NOMO-1 treated with dmso at 0.1 percent for 144 hours (cell line): ENCODE results near the gene IQCE.
"Not testable (repeated sequence)": the region's sequence is repeated elsewhere in the genome, so short reads cannot be mapped to it uniquely, and the experiment has no call there.

Experiments used
- DNase-seq: peaks from one replicate; lab custom pipeline; 2025; ENCODE audit not compliant: unreplicated experiment; lab: John Stamatoyannopoulos, UW

The IQCE gene

GRCh38 chr7:2598154-2598823 is 39.5 kb downstream of the IQCE start:
- no peak for DNase-seq

GRCh38 chr7:2601065-2601464 is 42.3 kb downstream of the IQCE start:
- no peak for DNase-seq

- DNase-seq: no peak
These were observed 43.1 kb downstream of the IQCE start for GRCh38 chr7:2601907-2602306.

- no peak for DNase-seq
These were observed 43.7 kb downstream of the IQCE start for GRCh38 chr7:2602406-2603043.

GRCh38 chr7:2603044-2603965 is 44.5 kb downstream of the IQCE start:
- DNase-seq: no peak

- no peak for DNase-seq
These were observed 45.9 kb downstream of the IQCE start for GRCh38 chr7:2604608-2605174.

GRCh38 chr7:2605608-2606538 is 47.1 kb downstream of the IQCE start:
- DNase-seq: no peak

- no peak for DNase-seq
These were observed 47.8 kb downstream of the IQCE start for GRCh38 chr7:2606539-2606936.

GRCh38 chr7:2607122-2607922 is 48.5 kb downstream of the IQCE start:
- DNase-seq: no peak

- no peak for DNase-seq
These were observed 49.4 kb downstream of the IQCE start for GRCh38 chr7:2607923-2608904.

GRCh38 chr7:2608921-2609411 is 50.2 kb downstream of the IQCE start:
- DNase-seq: peak; percentile 81

GRCh38 chr7:2609646-2610045 is 50.9 kb downstream of the IQCE start:
- not testable (repeated sequence) for DNase-seq

GRCh38 chr7:2610466-2610865 is 51.7 kb downstream of the IQCE start:
- DNase-seq: no peak

- no peak for DNase-seq
These were observed 52.1 kb downstream of the IQCE start for GRCh38 chr7:2610898-2611297.

GRCh38 chr7:2611401-2611800 is 52.6 kb downstream of the IQCE start:
- no peak for DNase-seq

- no peak for DNase-seq
These were observed 53.1 kb downstream of the IQCE start for GRCh38 chr7:2611922-2612321.

- no peak for DNase-seq
These were observed 53.8 kb downstream of the IQCE start for GRCh38 chr7:2612445-2613097.
